Measurements from ENCODE around the gene ZDHHC1.
A peak's percentile ranks its signal among the peaks of the same experiment; 100 is the strongest.

The ZDHHC1 gene

GRCh38 chr16:67405336-67405735, 10.9 kb downstream of the ZDHHC1 start:
- Mint-ChIP-seq H3K4me1 (peaks cover 39% of the 10 kb centered on the region), H3K27me3 (ENCODE audit: low read depth) (peaks cover 9% of the 10 kb centered on the region), H3K27ac (no peak overlapping the region), H3K4me3 (no peak overlapping the region), H3K9me3 (no peaks in the 10 kb centered on the region), H3K36me3 (ENCODE audit: low read depth) (peaks cover 6% of the 10 kb centered on the region)
- TF ChIP-seq, protein P1, sequence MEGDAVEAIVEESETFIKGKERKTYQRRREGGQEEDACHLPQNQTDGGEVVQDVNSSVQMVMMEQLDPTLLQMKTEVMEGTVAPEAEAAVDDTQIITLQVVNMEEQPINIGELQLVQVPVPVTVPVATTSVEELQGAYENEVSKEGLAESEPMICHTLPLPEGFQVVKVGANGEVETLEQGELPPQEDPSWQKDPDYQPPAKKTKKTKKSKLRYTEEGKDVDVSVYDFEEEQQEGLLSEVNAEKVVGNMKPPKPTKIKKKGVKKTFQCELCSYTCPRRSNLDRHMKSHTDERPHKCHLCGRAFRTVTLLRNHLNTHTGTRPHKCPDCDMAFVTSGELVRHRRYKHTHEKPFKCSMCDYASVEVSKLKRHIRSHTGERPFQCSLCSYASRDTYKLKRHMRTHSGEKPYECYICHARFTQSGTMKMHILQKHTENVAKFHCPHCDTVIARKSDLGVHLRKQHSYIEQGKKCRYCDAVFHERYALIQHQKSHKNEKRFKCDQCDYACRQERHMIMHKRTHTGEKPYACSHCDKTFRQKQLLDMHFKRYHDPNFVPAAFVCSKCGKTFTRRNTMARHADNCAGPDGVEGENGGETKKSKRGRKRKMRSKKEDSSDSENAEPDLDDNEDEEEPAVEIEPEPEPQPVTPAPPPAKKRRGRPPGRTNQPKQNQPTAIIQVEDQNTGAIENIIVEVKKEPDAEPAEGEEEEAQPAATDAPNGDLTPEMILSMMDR (IDR thresholded peaks at IDR 0.05; ENCODE audit: unreplicated experiment in 3 of 3) = no peak

- Mint-ChIP-seq H3K9me3 (no peaks in the 10 kb centered on the region), H3K4me1 (peaks cover 43% of the 10 kb centered on the region), H3K4me3 (no peak overlapping the region), H3K27me3 (ENCODE audit: low read depth) (peaks cover 9% of the 10 kb centered on the region), H3K36me3 (ENCODE audit: low read depth) (peaks cover 6% of the 10 kb centered on the region), H3K27ac (no peak overlapping the region)
- TF ChIP-seq, protein P1 (IDR thresholded peaks at IDR 0.05; ENCODE audit: unreplicated experiment in 3 of 3) = no peak
Observed at GRCh38 chr16:67404740-67405226, 11.5 kb downstream of the ZDHHC1 start.

DNA sequence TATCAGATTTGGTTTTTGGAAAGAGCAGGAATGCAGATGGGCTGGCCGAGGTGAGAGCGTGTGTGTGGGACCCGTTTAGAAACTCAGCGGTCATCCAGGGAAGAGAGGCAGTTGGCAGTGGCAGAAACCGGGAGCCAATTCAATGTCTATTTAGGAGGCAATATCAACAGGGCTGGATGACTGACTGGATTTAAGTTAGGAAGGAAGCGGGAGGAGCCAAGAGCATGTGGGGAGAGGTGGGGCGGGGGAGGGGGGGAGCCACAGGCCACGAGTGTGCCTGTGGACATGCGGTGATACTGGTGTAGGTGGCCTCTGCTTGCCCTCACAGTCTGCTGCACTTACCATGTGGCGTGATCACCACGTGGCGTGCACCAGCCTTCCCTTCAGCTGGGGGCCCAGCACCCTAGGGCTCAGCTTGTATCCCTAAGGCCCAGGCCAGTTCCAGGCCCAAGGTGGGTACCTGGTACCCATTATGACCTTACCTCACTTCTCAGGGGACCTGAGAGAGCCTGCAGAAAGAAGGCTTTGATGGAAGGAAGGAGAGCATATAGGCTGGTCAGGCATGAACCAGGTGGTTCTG, 12.2 kb downstream of the ZDHHC1 start:
- TF ChIP-seq, protein P1 (IDR thresholded peaks at IDR 0.05; ENCODE audit: unreplicated experiment in 3 of 3) = no peak
- no peak overlapping the region for H3K27ac Mint-ChIP-seq
- peaks cover 9% of the 10 kb centered on the region for H3K27me3 Mint-ChIP-seq (ENCODE audit: low read depth)
- H3K36me3 Mint-ChIP-seq (ENCODE audit: low read depth) = peaks cover 3% of the 10 kb centered on the region
- H3K9me3 Mint-ChIP-seq = no peaks in the 10 kb centered on the region
- H3K4me3 Mint-ChIP-seq = no peak overlapping the region
- peaks cover 46% of the 10 kb centered on the region for H3K4me1 Mint-ChIP-seq

- Mint-ChIP-seq H3K36me3 (ENCODE audit: low read depth) (peaks cover 3% of the 10 kb centered on the region), H3K9me3 (no peaks in the 10 kb centered on the region), H3K27me3 (ENCODE audit: low read depth) (peaks cover 12% of the 10 kb centered on the region), H3K27ac (no peak overlapping the region), H3K4me3 (no peak overlapping the region), H3K4me1 (peaks cover 37% of the 10 kb centered on the region)
- TF ChIP-seq, protein P1 (IDR thresholded peaks at IDR 0.05; ENCODE audit: unreplicated experiment in 3 of 3) = no peak
Observed at GRCh38 chr16:67400901-67401300, 15.4 kb downstream of the ZDHHC1 start.

- TF ChIP-seq, protein P1 (IDR thresholded peaks at IDR 0.05; ENCODE audit: unreplicated experiment in 3 of 3) = peak in 2 of 3 experiments; percentile 10 to 37
- Mint-ChIP-seq H3K36me3 (ENCODE audit: low read depth) (peaks cover 3% of the 10 kb centered on the region), H3K4me1 (peaks cover 43% of the 10 kb centered on the region), H3K4me3 (no peak overlapping the region), H3K9me3 (no peaks in the 10 kb centered on the region), H3K27ac (no peak overlapping the region), H3K27me3 (ENCODE audit: low read depth) (peaks cover 17% of the 10 kb centered on the region)
Observed at GRCh38 chr16:67399749-67400704, 16.2 kb downstream of the ZDHHC1 start.
